ENCODE data around the gene KCNIP1.

Gene KCNIP1

GRCh38 chr5:170525470-170526211 is 21.8 kb downstream of the KCNIP1 start:
- Histone ChIP-seq H3F3A (ENCODE audit: insufficient read depth) (no peaks in the 10 kb centered on the region), H2AFZ (ENCODE audit: low read depth, low read length, severe bottlenecking) (no peak overlapping the region), H3K4me2 (ENCODE audit: low read depth, low read length, poor library complexity, severe bottlenecking) (no peak overlapping the region), H3K79me2 (ENCODE audit: insufficient read depth, low read length) (no peaks in the 10 kb centered on the region), H3K27ac (ENCODE audit: low read depth, low read length) (no peak overlapping the region), H3K9me3 (ENCODE audit: insufficient read depth, low read length) (no peaks in the 10 kb centered on the region), H4K20me1 (ENCODE audit: low read depth, low read length) (no peaks in the 10 kb centered on the region), H3K27me3 (ENCODE audit: low read length) (no peaks in the 10 kb centered on the region), H3K36me3 (ENCODE audit: low read length) (no peaks in the 10 kb centered on the region), H3K9ac (ENCODE audit: low read length) (no peak overlapping the region), H3K4me3 (ENCODE audit: insufficient read depth, low read length, poor library complexity, severe bottlenecking) (no peak overlapping the region), H3K9me2 (replicated peaks; ENCODE audit: insufficient read depth, low read length) (no peaks in the 10 kb centered on the region)
- TF ChIP-seq EZH2phosphoT487 (conservative IDR thresholded peaks at IDR 0.05; ENCODE audit: low read length) (no peak), CTCF (IDR thresholded peaks at IDR 0.05; ENCODE audit: insufficient read depth, low read length, poor library complexity, severe bottlenecking) (no peak)

- Histone ChIP-seq H3K79me2 (ENCODE audit: insufficient read depth, low read length) (no peaks in the 10 kb centered on the region), H3K27me3 (ENCODE audit: low read length) (no peaks in the 10 kb centered on the region), H3K9ac (ENCODE audit: low read length) (no peak overlapping the region), H3K9me2 (replicated peaks; ENCODE audit: insufficient read depth, low read length) (no peaks in the 10 kb centered on the region), H2AFZ (ENCODE audit: low read depth, low read length, severe bottlenecking) (no peak overlapping the region), H4K20me1 (ENCODE audit: low read depth, low read length) (no peaks in the 10 kb centered on the region), H3F3A (ENCODE audit: insufficient read depth) (no peaks in the 10 kb centered on the region), H3K4me2 (ENCODE audit: low read depth, low read length, poor library complexity, severe bottlenecking) (no peak overlapping the region), H3K4me3 (ENCODE audit: insufficient read depth, low read length, poor library complexity, severe bottlenecking) (no peak overlapping the region), H3K27ac (ENCODE audit: low read depth, low read length) (no peak overlapping the region), H3K36me3 (ENCODE audit: low read length) (no peaks in the 10 kb centered on the region), H3K9me3 (ENCODE audit: insufficient read depth, low read length) (no peaks in the 10 kb centered on the region)
- TF ChIP-seq EZH2phosphoT487 (conservative IDR thresholded peaks at IDR 0.05; ENCODE audit: low read length) (no peak), CTCF (IDR thresholded peaks at IDR 0.05; ENCODE audit: insufficient read depth, low read length, poor library complexity, severe bottlenecking) (no peak)
Observed at GRCh38 chr5:170527991-170528390, 24.2 kb downstream of the KCNIP1 start.

- Histone ChIP-seq H3K4me2 (ENCODE audit: low read depth, low read length, poor library complexity, severe bottlenecking) (no peak overlapping the region), H4K20me1 (ENCODE audit: low read depth, low read length) (no peaks in the 10 kb centered on the region), H3K9me2 (replicated peaks; ENCODE audit: insufficient read depth, low read length) (no peaks in the 10 kb centered on the region), H3K9me3 (ENCODE audit: insufficient read depth, low read length) (no peaks in the 10 kb centered on the region), H3F3A (ENCODE audit: insufficient read depth) (no peaks in the 10 kb centered on the region), H3K4me3 (ENCODE audit: insufficient read depth, low read length, poor library complexity, severe bottlenecking) (no peak overlapping the region), H3K36me3 (ENCODE audit: low read length) (no peaks in the 10 kb centered on the region), H3K27me3 (ENCODE audit: low read length) (no peaks in the 10 kb centered on the region), H3K79me2 (ENCODE audit: insufficient read depth, low read length) (no peaks in the 10 kb centered on the region), H3K9ac (ENCODE audit: low read length) (no peak overlapping the region), H2AFZ (ENCODE audit: low read depth, low read length, severe bottlenecking) (no peak overlapping the region), H3K27ac (ENCODE audit: low read depth, low read length) (no peak overlapping the region)
- TF ChIP-seq CTCF (IDR thresholded peaks at IDR 0.05; ENCODE audit: insufficient read depth, low read length, poor library complexity, severe bottlenecking) (no peak), EZH2phosphoT487 (conservative IDR thresholded peaks at IDR 0.05; ENCODE audit: low read length) (no peak)
Observed at GRCh38 chr5:170528976-170529375, 25.2 kb downstream of the KCNIP1 start.

All from SU-DHL-6 (cell line).